OCI-LY3 (cell line): ENCODE data around the gene ANKS6.

Experiments
- EZH2phosphoT487 ChIP-seq: fragments of 200-600 bp; shearing (Covaris generic); IDR thresholded peaks from 2 replicates; pipeline ENCODE4 v1.6.1; 2018; ENCODE audit warnings: antibody characterized with exemption, mixed run types, low read depth
- TF ChIP-seq, protein P1 (sequence below): fragments of 200-600, 300-600 bp; sonication (generic); IDR thresholded peaks from 2 replicates; pipeline ENCODE4 v1.5.1; 2014; ENCODE audit warnings: antibody characterized with exemption, low read length, low read depth

DNA sequence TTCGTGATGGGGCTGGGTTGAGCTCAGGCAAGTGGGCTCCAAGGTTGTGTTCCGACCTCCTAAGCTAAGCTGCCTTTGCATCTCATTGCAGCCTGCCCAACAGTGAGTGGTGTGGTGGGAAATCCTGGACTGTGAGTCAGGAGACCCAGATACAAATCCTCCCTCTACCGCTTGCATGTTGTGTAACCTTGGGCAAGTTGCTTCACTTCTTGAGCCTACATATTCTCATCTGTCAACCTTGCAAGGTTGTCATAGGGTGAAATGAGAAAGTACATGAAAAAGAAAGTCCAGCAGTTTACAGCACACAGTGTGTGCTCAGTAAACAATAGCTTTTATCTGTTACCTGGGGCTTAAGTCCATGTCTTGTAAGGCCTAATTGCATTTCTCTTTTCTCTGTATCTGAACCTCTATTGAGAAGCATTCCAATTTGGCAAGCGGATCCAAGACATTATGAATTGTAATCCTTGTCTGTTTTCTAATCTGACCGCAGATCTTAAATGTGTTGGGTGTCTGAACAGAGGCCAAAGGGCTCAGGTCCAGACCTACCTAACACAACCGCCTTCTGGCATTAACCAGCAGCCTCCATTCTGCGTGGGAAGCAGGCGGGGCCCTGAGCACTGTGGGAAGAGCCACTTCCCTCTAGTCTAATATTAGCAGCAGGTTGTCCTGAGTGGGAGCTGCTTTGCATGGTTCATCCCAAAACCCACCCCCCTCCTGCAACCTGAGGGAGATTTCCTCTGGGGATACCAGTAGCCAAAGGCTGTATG lies 9.3 kb upstream of the ANKS6 start:
- TF ChIP-seq, protein P1, sequence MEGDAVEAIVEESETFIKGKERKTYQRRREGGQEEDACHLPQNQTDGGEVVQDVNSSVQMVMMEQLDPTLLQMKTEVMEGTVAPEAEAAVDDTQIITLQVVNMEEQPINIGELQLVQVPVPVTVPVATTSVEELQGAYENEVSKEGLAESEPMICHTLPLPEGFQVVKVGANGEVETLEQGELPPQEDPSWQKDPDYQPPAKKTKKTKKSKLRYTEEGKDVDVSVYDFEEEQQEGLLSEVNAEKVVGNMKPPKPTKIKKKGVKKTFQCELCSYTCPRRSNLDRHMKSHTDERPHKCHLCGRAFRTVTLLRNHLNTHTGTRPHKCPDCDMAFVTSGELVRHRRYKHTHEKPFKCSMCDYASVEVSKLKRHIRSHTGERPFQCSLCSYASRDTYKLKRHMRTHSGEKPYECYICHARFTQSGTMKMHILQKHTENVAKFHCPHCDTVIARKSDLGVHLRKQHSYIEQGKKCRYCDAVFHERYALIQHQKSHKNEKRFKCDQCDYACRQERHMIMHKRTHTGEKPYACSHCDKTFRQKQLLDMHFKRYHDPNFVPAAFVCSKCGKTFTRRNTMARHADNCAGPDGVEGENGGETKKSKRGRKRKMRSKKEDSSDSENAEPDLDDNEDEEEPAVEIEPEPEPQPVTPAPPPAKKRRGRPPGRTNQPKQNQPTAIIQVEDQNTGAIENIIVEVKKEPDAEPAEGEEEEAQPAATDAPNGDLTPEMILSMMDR: no peak
- TF ChIP-seq EZH2phosphoT487: no peak
